GM12892 (cell line): ENCODE data around the gene WDR88.

Source experiments
- DNase-seq: peaks from one replicate; pipeline ENCODE4 v3.0.0; 2011; ENCODE audit not compliant: insufficient read length
- FAIRE-seq: peaks from 2 replicates; lab custom pipeline; 2011; peaks lifted over from hg19 to GRCh38; lab: Jason Lieb, UNC
- POLR2A ChIP-seq: IDR thresholded peaks from 2 replicates; pipeline ENCODE4 v1.6.1; 2011; ENCODE audit warnings: low read depth, low read length, control low read depth
- POLR2AphosphoS5 ChIP-seq: IDR thresholded peaks from 2 replicates; pipeline ENCODE4 v1.6.1; 2011; ENCODE audit warnings: low read depth, low read length, control low read depth
- TAF1 ChIP-seq: IDR thresholded peaks from 2 replicates; pipeline ENCODE4 v1.6.1; 2011; ENCODE audit warnings: low read depth, mild to moderate bottlenecking, control low read depth, low read length, borderline replicate concordance

WDR88 gene

DNA sequence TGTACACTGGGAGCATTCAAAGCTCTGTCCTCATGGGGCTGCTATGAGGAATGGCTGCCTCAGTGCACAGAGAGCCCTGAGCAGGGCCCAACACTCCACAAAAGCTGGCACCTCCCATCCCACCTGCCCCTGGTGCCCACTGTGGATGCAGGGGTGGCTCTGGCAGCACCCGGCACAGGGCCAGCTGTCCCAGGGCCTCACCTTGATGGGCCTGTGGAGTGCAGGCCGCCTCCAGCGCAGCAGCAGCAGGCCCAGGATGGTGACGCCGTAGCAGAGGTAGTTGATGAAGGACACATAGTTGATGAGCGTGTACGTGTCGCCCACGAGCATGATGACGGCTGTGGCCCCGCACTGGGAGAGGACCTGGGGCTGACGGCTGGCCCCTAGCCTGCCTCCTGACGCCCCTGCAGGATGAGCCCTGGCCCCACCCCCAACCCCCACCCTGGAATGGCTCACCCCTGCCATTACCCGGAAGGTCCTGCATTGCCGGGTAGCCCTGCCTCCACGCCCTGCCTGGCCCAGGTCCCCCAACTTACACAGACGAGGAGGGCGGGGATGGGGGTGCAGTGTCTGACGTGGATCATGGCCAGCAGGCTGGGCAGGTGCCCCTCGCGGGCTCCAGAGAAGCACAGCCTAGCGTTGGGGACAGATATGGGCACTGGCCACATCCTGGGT, 78.5 kb downstream of the WDR88 start:
- no peak for FAIRE-seq
- no peak for TF ChIP-seq POLR2A
- no peak for TF ChIP-seq POLR2AphosphoS5
- TF ChIP-seq TAF1: no peak
- no peak for DNase-seq

DNA sequence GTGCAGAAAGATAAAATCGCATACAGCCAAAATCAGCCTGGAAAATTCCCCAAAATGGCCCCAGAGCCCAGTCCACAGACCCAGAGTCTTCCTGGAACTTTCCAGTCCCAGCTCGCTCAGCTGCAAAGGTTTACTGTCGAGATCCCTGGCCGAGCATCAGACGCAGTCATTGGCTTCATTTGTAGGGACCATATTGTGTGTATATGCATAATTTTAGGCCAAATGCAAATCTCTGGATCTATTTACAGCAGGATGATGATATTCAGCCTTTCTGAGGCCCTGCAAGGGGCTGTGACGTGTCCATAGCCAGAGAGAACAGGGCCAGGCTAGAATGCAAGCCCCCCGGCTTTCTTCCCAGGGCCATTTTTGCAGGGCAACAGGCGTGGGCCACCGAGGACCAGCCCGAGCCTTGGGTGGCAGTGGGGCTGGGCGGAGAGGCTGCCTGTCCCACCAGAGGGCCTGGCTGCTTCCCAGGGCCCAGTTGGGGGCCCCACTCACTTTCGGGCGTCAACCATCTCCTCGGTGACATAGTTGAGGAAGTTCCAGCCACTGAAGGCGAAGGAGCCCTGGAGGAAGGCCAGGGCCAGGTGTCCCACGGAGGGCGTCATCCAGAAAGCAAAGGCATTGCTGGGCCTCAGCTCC, 80.0 kb downstream of the WDR88 start:
- FAIRE-seq: no peak
- TF ChIP-seq POLR2A (no peak), TAF1 (no peak), POLR2AphosphoS5 (no peak)
- no peak for DNase-seq

DNA sequence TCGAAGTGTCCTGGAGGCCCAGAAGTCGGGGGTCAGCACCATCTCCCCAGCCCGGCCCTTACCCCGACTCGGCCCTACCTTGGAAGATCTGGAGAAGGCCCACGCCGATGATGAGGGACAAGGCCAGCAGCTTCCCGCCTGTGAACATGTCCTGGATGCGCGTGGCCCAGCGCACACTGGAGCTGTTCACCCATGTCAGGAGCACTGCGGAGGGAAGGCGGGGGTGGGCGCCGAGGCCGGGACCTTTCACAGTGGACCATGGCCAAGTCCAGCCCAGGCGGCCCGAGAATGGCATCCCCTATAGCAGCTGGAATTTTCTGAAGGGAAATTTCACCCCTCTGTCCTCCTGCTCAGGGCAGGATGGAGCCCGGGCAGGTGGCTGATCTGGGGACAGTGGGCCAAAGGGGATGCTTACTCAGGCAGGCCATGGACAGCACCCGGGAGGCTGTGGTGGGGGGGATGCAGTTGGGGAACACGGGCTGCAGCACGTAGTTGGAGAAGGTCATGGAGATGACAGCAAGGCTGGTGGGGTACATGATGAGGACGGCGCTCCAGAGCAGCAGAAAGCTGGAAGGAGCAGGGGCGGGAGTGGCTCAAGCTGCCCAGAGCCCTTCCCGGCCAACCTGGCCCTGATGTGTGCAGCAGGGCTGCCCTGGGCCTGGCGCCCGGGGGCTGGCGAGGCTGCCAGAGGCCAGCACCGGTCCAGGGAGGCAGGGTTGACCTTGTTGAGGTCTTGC, 80.7 kb downstream of the WDR88 start:
- TF ChIP-seq TAF1: no peak
- TF ChIP-seq POLR2A: no peak
- FAIRE-seq (no peak), DNase-seq (no peak)

DNA sequence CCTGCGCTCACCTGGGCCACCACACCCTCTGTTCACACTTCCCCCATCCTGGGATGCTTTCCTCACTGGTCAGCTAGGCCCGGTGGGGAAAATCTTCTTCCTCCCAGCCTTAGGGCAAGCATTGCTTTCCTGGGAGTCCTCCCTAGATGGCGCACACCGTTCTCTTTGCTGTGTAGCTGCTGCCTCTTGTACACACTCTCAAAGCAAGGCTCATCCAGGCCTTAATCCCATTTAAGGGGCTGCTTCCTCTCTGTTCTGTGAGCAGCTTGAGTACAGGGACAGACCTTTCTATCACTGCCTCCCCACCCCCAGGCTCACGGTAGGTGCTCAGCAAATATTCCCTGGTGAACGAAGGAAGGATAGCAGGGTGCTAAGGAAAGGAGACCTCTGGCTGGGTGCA, 82.7 kb downstream of the WDR88 start:
- DNase-seq: no peak
- FAIRE-seq: no peak
- TF ChIP-seq POLR2AphosphoS5 (no peak), TAF1 (no peak), POLR2A (no peak)

DNA sequence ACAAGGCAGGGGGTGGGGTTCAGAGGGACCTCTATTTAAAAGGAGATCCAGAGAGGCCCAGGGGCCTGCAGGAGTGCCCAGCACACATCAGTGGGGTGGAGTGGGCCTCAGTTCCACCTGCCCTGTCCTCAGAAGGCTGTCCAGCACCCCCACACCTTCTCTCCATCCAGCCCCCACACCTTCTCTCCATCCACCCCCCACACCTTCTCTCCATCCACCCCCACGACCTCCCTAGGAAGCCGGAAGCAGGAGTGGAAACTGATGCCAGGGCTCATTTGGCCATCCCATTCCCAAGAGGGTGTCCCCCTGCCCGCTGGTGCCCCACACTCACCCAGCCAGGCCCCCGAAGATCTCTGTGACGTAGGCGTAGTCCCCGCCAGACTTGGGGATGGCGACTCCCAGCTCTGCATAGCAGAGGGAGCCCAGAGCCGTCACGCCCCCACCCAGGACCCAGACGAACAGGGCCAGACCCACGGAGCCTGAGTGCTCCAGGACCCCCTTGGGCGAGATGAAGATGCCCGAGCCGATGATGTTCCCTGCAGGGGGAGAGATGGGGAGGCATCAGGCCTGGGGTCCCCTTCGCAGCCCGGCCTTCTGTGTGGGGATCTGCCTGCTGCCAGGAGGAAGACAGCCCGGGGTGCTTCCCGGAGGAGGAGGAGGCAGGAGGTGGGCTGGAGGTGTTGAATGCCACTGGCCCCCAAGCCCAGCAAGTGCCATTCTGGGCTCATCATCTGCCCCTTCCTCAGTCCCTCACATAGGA, 83.7 kb downstream of the WDR88 start:
- no peak for DNase-seq
- no peak for FAIRE-seq
- no peak for TF ChIP-seq TAF1
- TF ChIP-seq POLR2AphosphoS5: no peak
- TF ChIP-seq POLR2A: no peak

DNA sequence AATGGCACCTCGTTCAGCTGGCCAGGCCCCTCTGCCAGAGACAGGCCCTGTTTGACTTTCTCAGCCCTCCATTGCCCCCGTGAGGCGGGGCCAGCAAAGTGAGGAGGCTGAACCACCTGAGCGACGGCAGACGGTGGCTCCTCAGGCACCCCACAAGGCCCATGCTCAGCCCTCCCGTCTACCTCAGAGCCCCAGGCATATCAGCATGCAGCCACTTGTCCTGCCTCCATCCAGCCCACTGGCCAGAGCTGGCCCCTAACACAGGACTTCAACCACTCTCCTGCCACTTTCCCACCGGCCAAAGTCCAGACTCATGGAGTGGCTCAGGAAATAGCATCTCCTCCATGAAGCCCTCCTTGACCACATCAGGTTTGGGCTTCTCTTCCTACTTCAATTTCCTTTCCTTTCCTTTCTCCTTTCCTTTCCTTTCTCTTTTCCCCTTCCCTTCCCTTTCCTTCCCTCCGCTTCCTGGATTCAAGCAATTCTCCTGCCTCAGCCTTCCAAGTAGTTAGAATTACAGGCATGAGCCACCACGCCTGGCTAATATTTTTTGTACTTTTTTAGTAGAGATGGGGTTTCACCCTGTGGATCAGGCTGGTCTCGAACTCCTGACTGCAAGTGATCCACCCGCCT, 84.4 kb downstream of the WDR88 start:
- no peak for DNase-seq
- TF ChIP-seq TAF1 (no peak), POLR2AphosphoS5 (no peak)
- FAIRE-seq: no peak

DNA sequence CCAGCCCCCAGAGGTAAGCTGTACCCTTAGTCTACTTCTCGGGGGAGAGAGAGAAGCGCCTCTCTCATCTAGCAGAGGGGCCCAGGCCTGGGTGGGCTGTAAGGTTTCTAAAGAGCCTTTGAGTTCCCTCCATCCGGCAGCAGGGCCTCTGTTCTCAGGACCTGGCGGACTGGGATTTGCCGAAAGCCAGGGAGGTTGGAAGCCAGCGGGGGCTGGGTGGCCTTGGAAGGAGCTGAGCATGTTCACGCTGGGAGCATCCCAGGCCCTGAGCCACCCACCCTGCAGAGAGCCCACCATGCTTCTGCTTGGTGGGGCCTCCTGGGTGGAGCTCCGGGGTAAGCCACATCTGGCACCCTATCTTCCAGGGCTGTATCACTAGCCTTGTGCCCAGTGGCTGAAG, 86.0 kb downstream of the WDR88 start:
- FAIRE-seq (no peak), DNase-seq (no peak)
- no peak for TF ChIP-seq TAF1
- TF ChIP-seq POLR2AphosphoS5: no peak
- no peak for TF ChIP-seq POLR2A

DNA sequence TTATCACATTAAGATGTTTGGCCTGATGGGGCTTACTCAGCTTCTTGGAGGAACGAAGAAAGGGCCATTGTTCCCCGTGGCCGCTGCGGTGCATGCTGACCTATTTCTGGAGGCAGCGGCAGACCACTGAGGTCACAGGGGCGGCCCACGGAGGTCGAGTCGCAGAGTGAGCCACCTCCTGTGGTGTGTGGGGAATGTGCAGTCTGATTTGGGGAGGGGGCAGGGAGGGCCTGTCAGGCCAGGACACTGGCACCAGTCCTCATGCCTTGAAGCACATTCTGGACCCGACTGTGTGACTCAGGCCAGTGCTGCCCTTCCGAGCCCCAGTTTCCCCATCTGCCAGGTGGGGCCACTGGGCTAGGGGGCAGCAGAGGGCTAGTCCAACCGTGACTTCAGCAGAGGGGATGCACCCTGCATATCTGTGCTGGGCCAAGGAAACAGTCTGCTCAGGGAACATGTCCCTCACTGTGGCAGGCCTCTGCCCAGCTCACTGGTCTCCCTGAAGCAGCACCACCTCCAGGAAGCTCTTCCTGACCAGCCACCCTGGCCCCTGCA, 87.4 kb downstream of the WDR88 start:
- DNase-seq (no peak), FAIRE-seq (no peak)
- no peak for TF ChIP-seq POLR2A
- TF ChIP-seq POLR2AphosphoS5: no peak
- TF ChIP-seq TAF1: no peak

DNA sequence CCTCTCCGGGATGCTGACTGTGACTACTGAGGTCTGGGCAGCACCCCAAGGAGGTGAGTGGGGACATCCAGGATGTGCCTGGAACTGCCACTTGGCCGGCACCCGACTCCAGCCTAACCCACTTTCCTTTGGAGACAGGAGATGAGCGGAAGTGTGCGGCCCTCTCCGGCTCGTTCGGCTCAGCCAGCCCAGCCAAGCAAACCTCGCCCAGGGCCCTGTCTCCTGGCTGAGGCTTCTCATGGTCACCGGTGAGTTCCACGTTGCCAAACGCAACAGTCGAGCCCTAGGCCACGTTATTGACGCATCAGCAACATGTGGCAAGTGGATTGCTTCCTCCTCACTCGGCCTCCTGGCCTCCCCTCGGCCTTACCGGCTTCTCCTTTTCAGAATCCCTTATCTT, 88.2 kb downstream of the WDR88 start:
- no peak for TF ChIP-seq POLR2AphosphoS5
- TF ChIP-seq TAF1: no peak
- TF ChIP-seq POLR2A: no peak
- DNase-seq (no peak), FAIRE-seq (no peak)

DNA sequence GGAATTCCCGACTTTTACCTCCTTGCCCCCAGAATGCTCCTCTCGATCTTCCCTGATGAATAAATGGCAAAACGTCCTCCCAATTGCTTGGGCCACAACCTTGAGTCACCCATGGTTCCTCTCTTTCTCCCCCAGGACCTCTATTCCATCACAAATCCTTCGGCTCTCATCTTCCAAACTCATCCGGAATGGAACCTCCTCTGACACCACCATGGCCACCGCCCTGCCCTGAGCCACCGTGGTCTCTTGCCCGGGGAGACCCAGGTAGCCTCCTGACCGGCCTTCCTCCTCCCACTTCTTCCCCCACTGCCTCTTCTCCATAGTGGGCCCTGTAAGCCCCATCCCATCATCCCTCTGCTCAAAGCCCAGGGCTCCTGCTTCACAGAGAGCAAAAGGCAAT, 88.8 kb downstream of the WDR88 start:
- TF ChIP-seq POLR2A (no peak), TAF1 (no peak), POLR2AphosphoS5 (no peak)
- DNase-seq (no peak), FAIRE-seq (no peak)
